Measurements from ENCODE around the gene RAD51D.

The RAD51D gene

GRCh38 chr17:35132099-35132498 is 12.4 kb upstream of the RAD51D start:
- no peaks in the 10 kb centered on the region for H3K27me3 ChIP-seq (ENCODE audit: control insufficient read depth in 1 of 2, insufficient read depth in 1 of 2, low read length in 2 of 2)
- H3K23ac ChIP-seq (ENCODE audit: low read length in 2 of 2) = no peak overlapping the region
- H3K9me3 ChIP-seq (ENCODE audit: control insufficient read depth, low read length) = no peaks in the 10 kb centered on the region
- no peak overlapping the region for H3K9ac ChIP-seq (ENCODE audit: low read length)
- H3K36me3 ChIP-seq (ENCODE audit: control insufficient read depth in 1 of 2, insufficient read depth in 2 of 2, low read depth in 1 of 2, low read length in 2 of 2) = peaks cover 66 to 67% of the 10 kb centered on the region in 2 experiments
- no peak overlapping the region for H4K91ac ChIP-seq (ENCODE audit: low read length)
- no peaks in the 10 kb centered on the region for H3K4me1 ChIP-seq (ENCODE audit: control insufficient read depth, insufficient read depth, low read depth, low read length)
- no peak overlapping the region for H2AFZ ChIP-seq (ENCODE audit: low read depth, low read length)
- H3K4me2 ChIP-seq (ENCODE audit: low read length, poor library complexity, severe bottlenecking) = no peak overlapping the region
- H3K79me1 ChIP-seq (replicated peaks; ENCODE audit: low read length, poor library complexity, severe bottlenecking) = peaks cover 11% of the 10 kb centered on the region
- H2BK5ac ChIP-seq (ENCODE audit: low read depth, low read length, poor library complexity, severe bottlenecking) = no peak overlapping the region
- no peak overlapping the region for H2BK120ac ChIP-seq (ENCODE audit: low read depth, low read length)
- no peak overlapping the region for H3K18ac ChIP-seq (ENCODE audit: low read depth in 1 of 2, low read length in 2 of 2)
- no peak overlapping the region for H4K8ac ChIP-seq (ENCODE audit: low read length)
- H3K27ac ChIP-seq (ENCODE audit: low read length, poor library complexity, severe bottlenecking) = no peak overlapping the region
- H3K4me3 ChIP-seq (ENCODE audit: insufficient read depth in 1 of 2, low read depth in 1 of 2, low read length in 2 of 2) = no peak overlapping the region
- 98% methylated on average over 6 of the region's 10 CpGs for WGBS
- no peak overlapping the region for H3K4ac ChIP-seq (ENCODE audit: low read depth in 1 of 2, low read length in 2 of 2)
- no peak for DNase-seq
- H2BK12ac ChIP-seq (ENCODE audit: low read length in 2 of 2) = no peak overlapping the region
- no peak overlapping the region for H3K14ac ChIP-seq (ENCODE audit: low read length in 2 of 2)
- H2AK5ac ChIP-seq (ENCODE audit: low read length, severe bottlenecking) = no peak overlapping the region
- no peak overlapping the region for H2BK15ac ChIP-seq (ENCODE audit: low read depth, poor library complexity, severe bottlenecking)

GRCh38 chr17:35130392-35130791 is 10.7 kb upstream of the RAD51D start:
- Histone ChIP-seq H4K8ac (ENCODE audit: low read length) (no peak overlapping the region), H3K79me1 (replicated peaks; ENCODE audit: low read length, poor library complexity, severe bottlenecking) (peaks cover 2% of the 10 kb centered on the region), H3K27ac (ENCODE audit: low read length, poor library complexity, severe bottlenecking) (no peak overlapping the region), H3K4me2 (ENCODE audit: low read length, poor library complexity, severe bottlenecking) (no peak overlapping the region), H3K27me3 (ENCODE audit: control insufficient read depth in 1 of 2, insufficient read depth in 1 of 2, low read length in 2 of 2) (no peaks in the 10 kb centered on the region), H2AK5ac (ENCODE audit: low read length, severe bottlenecking) (no peak overlapping the region), H3K9ac (ENCODE audit: low read length) (no peak overlapping the region), H3K18ac (ENCODE audit: low read depth in 1 of 2, low read length in 2 of 2) (no peak overlapping the region), H4K91ac (ENCODE audit: low read length) (no peak overlapping the region), H3K4ac (ENCODE audit: low read depth in 1 of 2, low read length in 2 of 2) (no peak overlapping the region), H3K36me3 (ENCODE audit: control insufficient read depth in 1 of 2, insufficient read depth in 2 of 2, low read depth in 1 of 2, low read length in 2 of 2) (peaks cover 49 to 54% of the 10 kb centered on the region in 2 experiments), H3K9me3 (ENCODE audit: control insufficient read depth, low read length) (no peaks in the 10 kb centered on the region), H2BK5ac (ENCODE audit: low read depth, low read length, poor library complexity, severe bottlenecking) (no peak overlapping the region), H2BK12ac (ENCODE audit: low read length in 2 of 2) (no peak overlapping the region), H3K14ac (ENCODE audit: low read length in 2 of 2) (no peak overlapping the region), H2BK15ac (ENCODE audit: low read depth, poor library complexity, severe bottlenecking) (no peak overlapping the region), H3K4me1 (ENCODE audit: control insufficient read depth, insufficient read depth, low read depth, low read length) (no peaks in the 10 kb centered on the region), H2BK120ac (ENCODE audit: low read depth, low read length) (no peak overlapping the region), H2AFZ (ENCODE audit: low read depth, low read length) (no peak overlapping the region), H3K23ac (ENCODE audit: low read length in 2 of 2) (no peak overlapping the region), H3K4me3 (ENCODE audit: insufficient read depth in 1 of 2, low read depth in 1 of 2, low read length in 2 of 2) (no peak overlapping the region)
- WGBS = 93% methylated on average over 3 of the region's 3 CpGs
- DNase-seq = no peak

GRCh38 chr17:35129973-35130351 is 10.3 kb upstream of the RAD51D start:
- Histone ChIP-seq H3K36me3 (ENCODE audit: control insufficient read depth in 1 of 2, insufficient read depth in 2 of 2, low read depth in 1 of 2, low read length in 2 of 2) (peaks cover 45 to 49% of the 10 kb centered on the region in 2 experiments), H3K4ac (ENCODE audit: low read depth in 1 of 2, low read length in 2 of 2) (no peak overlapping the region), H3K14ac (ENCODE audit: low read length in 2 of 2) (no peak overlapping the region), H2AK5ac (ENCODE audit: low read length, severe bottlenecking) (no peak overlapping the region), H3K79me1 (replicated peaks; ENCODE audit: low read length, poor library complexity, severe bottlenecking) (peaks cover 2% of the 10 kb centered on the region), H3K9ac (ENCODE audit: low read length) (no peak overlapping the region), H3K27me3 (ENCODE audit: control insufficient read depth in 1 of 2, insufficient read depth in 1 of 2, low read length in 2 of 2) (no peaks in the 10 kb centered on the region), H3K4me2 (ENCODE audit: low read length, poor library complexity, severe bottlenecking) (no peak overlapping the region), H3K4me1 (ENCODE audit: control insufficient read depth, insufficient read depth, low read depth, low read length) (no peaks in the 10 kb centered on the region), H4K91ac (ENCODE audit: low read length) (no peak overlapping the region), H2BK15ac (ENCODE audit: low read depth, poor library complexity, severe bottlenecking) (no peak overlapping the region), H4K8ac (ENCODE audit: low read length) (no peak overlapping the region), H2AFZ (ENCODE audit: low read depth, low read length) (no peak overlapping the region), H3K23ac (ENCODE audit: low read length in 2 of 2) (no peak overlapping the region), H3K4me3 (ENCODE audit: insufficient read depth in 1 of 2, low read depth in 1 of 2, low read length in 2 of 2) (no peak overlapping the region), H2BK5ac (ENCODE audit: low read depth, low read length, poor library complexity, severe bottlenecking) (no peak overlapping the region), H2BK12ac (ENCODE audit: low read length in 2 of 2) (no peak overlapping the region), H3K18ac (ENCODE audit: low read depth in 1 of 2, low read length in 2 of 2) (no peak overlapping the region), H2BK120ac (ENCODE audit: low read depth, low read length) (no peak overlapping the region), H3K9me3 (ENCODE audit: control insufficient read depth, low read length) (no peaks in the 10 kb centered on the region), H3K27ac (ENCODE audit: low read length, poor library complexity, severe bottlenecking) (no peak overlapping the region)
- no peak for DNase-seq
- 91% methylated on average over 5 of the region's 5 CpGs for WGBS

GRCh38 chr17:35129154-35129972 is 9.7 kb upstream of the RAD51D start:
- H3K36me3 ChIP-seq (ENCODE audit: control insufficient read depth in 1 of 2, insufficient read depth in 2 of 2, low read depth in 1 of 2, low read length in 2 of 2) = peaks cover 39 to 43% of the 10 kb centered on the region in 2 experiments
- H3K27me3 ChIP-seq (ENCODE audit: control insufficient read depth in 1 of 2, insufficient read depth in 1 of 2, low read length in 2 of 2) = no peaks in the 10 kb centered on the region
- H3K79me1 ChIP-seq (replicated peaks; ENCODE audit: low read length, poor library complexity, severe bottlenecking) = peaks cover 2% of the 10 kb centered on the region
- H3K9ac ChIP-seq (ENCODE audit: low read length) = no peak overlapping the region
- no peak overlapping the region for H2BK5ac ChIP-seq (ENCODE audit: low read depth, low read length, poor library complexity, severe bottlenecking)
- no peak overlapping the region for H3K27ac ChIP-seq (ENCODE audit: low read length, poor library complexity, severe bottlenecking)
- no peak overlapping the region for H3K4me3 ChIP-seq (ENCODE audit: insufficient read depth in 1 of 2, low read depth in 1 of 2, low read length in 2 of 2)
- no peak overlapping the region for H3K14ac ChIP-seq (ENCODE audit: low read length in 2 of 2)
- H3K4me2 ChIP-seq (ENCODE audit: low read length, poor library complexity, severe bottlenecking) = no peak overlapping the region
- 93% methylated on average over 10 of the region's 11 CpGs for WGBS
- no peak overlapping the region for H4K91ac ChIP-seq (ENCODE audit: low read length)
- no peak overlapping the region for H2BK120ac ChIP-seq (ENCODE audit: low read depth, low read length)
- no peak overlapping the region for H2AFZ ChIP-seq (ENCODE audit: low read depth, low read length)
- H3K18ac ChIP-seq (ENCODE audit: low read depth in 1 of 2, low read length in 2 of 2) = no peak overlapping the region
- no peak overlapping the region for H3K4ac ChIP-seq (ENCODE audit: low read depth in 1 of 2, low read length in 2 of 2)
- H4K8ac ChIP-seq (ENCODE audit: low read length) = no peak overlapping the region
- no peak overlapping the region for H2AK5ac ChIP-seq (ENCODE audit: low read length, severe bottlenecking)
- no peaks in the 10 kb centered on the region for H3K9me3 ChIP-seq (ENCODE audit: control insufficient read depth, low read length)
- H3K23ac ChIP-seq (ENCODE audit: low read length in 2 of 2) = no peak overlapping the region
- H2BK12ac ChIP-seq (ENCODE audit: low read length in 2 of 2) = no peak overlapping the region
- no peak overlapping the region for H2BK15ac ChIP-seq (ENCODE audit: low read depth, poor library complexity, severe bottlenecking)
- DNase-seq = no peak
- H3K4me1 ChIP-seq (ENCODE audit: control insufficient read depth, insufficient read depth, low read depth, low read length) = no peaks in the 10 kb centered on the region

Data from mesenchymal stem cell (in vitro differentiated cells and primary cell).